ENCODE results near the gene SUN5. TPM values are rescaled to one million over a fixed set of nuclear protein-coding genes. Genes with fewer than 3 reads are reported as not detected.

The SUN5 gene
- total RNA-seq, 4 donors from 2014 or later, result not detected

DNA sequence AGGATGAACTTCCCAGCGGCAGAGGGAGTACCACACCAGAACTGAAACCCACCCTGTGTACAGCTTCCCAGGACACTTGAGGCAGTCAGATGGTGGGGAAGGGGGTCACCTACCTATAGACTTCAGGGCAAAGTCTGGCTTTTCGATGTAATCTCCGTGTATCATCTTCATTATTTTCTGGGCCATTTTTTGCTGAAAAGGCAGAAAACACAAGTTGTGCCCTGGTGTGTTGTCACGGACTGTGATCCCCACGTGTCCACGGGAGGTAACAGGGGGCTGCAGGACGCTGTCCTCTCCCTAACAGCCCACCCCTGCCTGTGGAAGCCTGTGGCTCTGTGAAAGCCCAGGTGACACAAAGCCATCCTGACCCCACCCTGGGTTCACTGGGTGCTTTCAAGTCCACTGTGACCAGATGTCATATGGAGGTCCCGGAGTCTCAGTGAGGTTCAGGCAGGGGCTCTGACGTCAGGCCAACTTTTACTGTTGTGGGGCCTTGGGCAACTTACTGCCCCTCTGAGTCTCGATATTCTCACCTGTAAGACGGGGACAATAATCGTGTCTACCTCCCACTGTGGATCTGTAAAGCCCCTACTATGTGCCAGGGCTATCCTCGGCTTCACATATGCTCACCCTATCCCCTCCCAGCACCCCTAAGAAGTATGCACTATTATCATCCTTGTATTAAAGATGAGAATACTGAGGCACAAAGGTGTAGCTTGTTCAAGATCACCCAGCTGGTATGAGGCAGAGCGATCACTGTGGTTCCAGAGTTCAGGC, 14.5 kb downstream of the SUN5 start:
- TF ChIP-seq, protein P1, sequence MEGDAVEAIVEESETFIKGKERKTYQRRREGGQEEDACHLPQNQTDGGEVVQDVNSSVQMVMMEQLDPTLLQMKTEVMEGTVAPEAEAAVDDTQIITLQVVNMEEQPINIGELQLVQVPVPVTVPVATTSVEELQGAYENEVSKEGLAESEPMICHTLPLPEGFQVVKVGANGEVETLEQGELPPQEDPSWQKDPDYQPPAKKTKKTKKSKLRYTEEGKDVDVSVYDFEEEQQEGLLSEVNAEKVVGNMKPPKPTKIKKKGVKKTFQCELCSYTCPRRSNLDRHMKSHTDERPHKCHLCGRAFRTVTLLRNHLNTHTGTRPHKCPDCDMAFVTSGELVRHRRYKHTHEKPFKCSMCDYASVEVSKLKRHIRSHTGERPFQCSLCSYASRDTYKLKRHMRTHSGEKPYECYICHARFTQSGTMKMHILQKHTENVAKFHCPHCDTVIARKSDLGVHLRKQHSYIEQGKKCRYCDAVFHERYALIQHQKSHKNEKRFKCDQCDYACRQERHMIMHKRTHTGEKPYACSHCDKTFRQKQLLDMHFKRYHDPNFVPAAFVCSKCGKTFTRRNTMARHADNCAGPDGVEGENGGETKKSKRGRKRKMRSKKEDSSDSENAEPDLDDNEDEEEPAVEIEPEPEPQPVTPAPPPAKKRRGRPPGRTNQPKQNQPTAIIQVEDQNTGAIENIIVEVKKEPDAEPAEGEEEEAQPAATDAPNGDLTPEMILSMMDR (IDR thresholded peaks at IDR 0.05), result no peak
- ATAC-seq (ENCODE audit: low FRiP score), result no peak
- DNase-seq (ENCODE audit: low spot score), result no peak

DNA sequence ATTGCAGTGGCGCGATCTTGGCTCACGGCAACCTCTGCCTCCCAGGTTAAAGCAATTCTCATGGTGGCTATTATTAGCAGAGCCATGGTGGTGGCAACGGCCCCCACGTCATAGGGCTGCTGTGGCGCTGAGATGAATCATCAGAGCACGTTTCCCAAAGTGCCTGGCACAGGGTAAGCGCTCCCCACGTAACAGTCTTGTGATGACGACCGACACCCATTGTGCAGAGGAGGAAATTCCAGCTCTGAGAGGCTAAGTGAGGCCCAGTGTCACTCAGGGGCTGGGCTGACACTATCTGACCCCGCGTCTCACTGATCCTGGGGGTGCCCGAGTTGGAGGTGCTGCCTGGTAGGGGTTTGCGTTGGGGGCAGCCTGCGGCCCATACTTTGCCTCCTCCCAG, 16.2 kb downstream of the SUN5 start:
- ATAC-seq (ENCODE audit: low FRiP score) (no peak), DNase-seq (ENCODE audit: low spot score) (no peak)
- TF ChIP-seq, protein P1 (IDR thresholded peaks at IDR 0.05), result no peak

DNA sequence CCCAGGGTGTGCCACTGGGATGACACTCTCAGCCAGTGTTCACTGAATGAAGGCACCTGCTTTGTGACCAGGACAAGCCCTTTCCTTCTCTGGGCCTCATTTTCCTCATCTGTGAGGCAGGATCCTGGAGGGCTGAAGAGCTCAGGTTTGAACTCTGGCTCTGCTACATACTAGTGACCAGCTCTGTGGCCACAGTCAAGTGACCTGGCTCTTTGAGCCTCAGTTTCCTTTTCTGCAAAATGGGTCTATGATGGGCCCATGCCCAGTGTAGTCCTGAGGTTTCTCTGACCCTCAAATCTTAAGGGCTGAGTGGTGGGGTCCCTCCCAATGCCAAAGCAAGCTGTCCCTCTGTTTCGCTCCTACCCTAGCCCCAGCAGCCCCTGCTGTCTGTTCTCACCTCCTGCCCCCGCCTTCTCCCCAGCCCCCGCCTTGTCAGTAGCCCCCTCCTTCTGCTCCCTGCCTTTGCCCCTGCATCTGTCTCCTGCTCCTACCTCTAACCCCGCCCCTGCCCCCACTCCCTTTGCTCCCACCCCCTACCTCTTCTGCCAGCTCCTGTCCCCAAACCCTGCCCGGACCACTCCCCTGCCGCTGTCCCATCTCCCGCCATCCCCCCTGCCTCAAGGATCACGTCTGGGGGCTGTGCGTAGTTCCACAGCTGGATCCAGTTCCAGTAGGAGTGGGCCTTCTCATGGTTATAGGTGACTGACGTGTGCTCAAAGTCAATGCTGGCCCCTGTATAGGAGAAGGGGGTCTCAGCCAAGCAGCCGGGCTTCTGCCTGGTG, 17.0 kb downstream of the SUN5 start:
- TF ChIP-seq, protein P1 (IDR thresholded peaks at IDR 0.05), result no peak
- DNase-seq (ENCODE audit: low spot score) (no peak), ATAC-seq (ENCODE audit: low FRiP score) (no peak)

DNA sequence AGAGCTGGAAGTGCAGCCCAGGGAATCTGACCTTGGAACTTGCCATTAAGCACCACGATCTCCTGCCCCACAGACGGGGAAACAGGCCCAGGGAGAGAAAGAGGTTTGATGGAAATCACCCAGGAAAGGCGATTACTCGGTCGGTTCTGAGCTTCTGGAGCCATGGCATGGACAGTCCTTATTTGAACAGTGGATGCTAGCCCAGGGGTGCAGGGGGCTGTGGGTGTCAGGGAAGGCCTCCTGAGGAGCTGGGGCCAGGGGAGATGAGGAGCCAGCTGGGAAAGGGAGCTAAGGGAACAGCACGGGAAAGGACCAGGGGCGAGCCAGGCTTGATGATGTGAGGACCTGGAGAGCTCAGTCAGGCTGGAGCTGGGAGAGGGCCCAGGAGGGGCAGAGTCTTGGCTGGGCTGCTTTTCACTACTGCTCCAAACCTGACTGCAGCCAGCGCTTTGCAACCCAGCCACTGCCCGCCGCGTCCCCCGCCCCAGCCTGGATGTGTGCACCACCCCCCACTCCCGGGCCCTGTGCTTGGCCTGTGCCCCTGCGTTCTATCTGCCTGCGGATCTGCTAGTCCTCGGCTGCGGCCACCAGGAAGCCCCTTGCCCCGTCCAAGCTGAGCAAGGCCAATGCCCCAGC, 17.8 kb downstream of the SUN5 start:
- TF ChIP-seq, protein P1 (IDR thresholded peaks at IDR 0.05), result no peak
- no peak for DNase-seq (ENCODE audit: low spot score)
- ATAC-seq (ENCODE audit: low FRiP score), result no peak

GRCh38 chr20:32985596-32985995, 18.6 kb downstream of the SUN5 start:
- ATAC-seq (ENCODE audit: low FRiP score), result no peak
- TF ChIP-seq, protein P1 (IDR thresholded peaks at IDR 0.05), result no peak
- no peak for DNase-seq (ENCODE audit: low spot score)

GRCh38 chr20:32984631-32985354, 19.4 kb downstream of the SUN5 start:
- ATAC-seq (ENCODE audit: low FRiP score), result no peak
- TF ChIP-seq, protein P1 (IDR thresholded peaks at IDR 0.05), result no peak
- DNase-seq (ENCODE audit: low spot score), result no peak
